Heart left ventricle (tissue), 16 donors: ENCODE data around the gene ERC1. TPM values are rescaled to one million over a fixed set of nuclear protein-coding genes. Genes with fewer than 3 reads are reported as not detected.

Experiments
- ATAC-seq, 4 donors: fragments of 200-7000 bp; cut with Tn5 transposase; one replicate each; pipeline ENCODE4 v1.9.1; 2020 to 2022; ENCODE audit warnings: moderate library complexity in 4 of 4, mild to moderate bottlenecking in 3 of 4, moderate number of reproducible peaks in 1 of 4
- DNase-seq, 5 donors: peaks; one replicate each; pipeline ENCODE4 v3.0.0-alpha.2; 2020
- H3K27ac ChIP-seq, 12 donors: fragments of 200-600 bp; sonication (generic) in 4 of 12; one replicate each; pipeline versions ENCODE4 v1.5.0 to v1.8.0; 2016 to 2022; ENCODE audit warnings: mild to moderate bottlenecking in 2 of 12
- H3K27me3 ChIP-seq, 9 donors: fragments of 200-600 bp; sonication (generic) in 2 of 9; one replicate each; pipeline versions ENCODE4 v1.5.1 to v1.8.0; 2016 to 2022; ENCODE audit warnings: mild to moderate bottlenecking in 3 of 9
- H3K36me3 ChIP-seq, 9 donors: fragments of 200-600 bp; sonication (generic) in 2 of 9; one replicate each; pipeline versions ENCODE4 v1.5.0 to v1.8.0; 2018 to 2022; ENCODE audit warnings: mild to moderate bottlenecking in 2 of 9
- H3K4me1 ChIP-seq, 12 donors: fragments of 200-600 bp; sonication (generic) in 4 of 12; one replicate each; pipeline versions ENCODE4 v1.5.0 to v1.8.0; 2016 to 2022; ENCODE audit warnings: mild to moderate bottlenecking in 3 of 12
- H3K4me3 ChIP-seq, 12 donors: fragments of 200-600 bp; sonication (generic) in 4 of 12; one replicate each; pipeline versions ENCODE4 v1.5.0 to v1.8.0; 2017 to 2022; ENCODE audit warnings: mild to moderate bottlenecking in 9 of 12, moderate library complexity in 4 of 12
- H3K9me3 ChIP-seq, 12 donors: fragments of 200-600 bp; sonication (generic) in 4 of 12; one replicate each; pipeline versions ENCODE4 v1.5.0 to v1.8.0; 2016 to 2022; ENCODE audit warnings: mild to moderate bottlenecking in 1 of 12
- CTCF ChIP-seq, 12 donors: fragments of 200-600 bp; sonication (generic) in 4 of 12; IDR thresholded peaks; one replicate each; pipeline versions ENCODE4 v1.5.0 to v1.8.0; 2018 to 2022; ENCODE audit warnings: antibody characterized with exemption in 12 of 12, mild to moderate bottlenecking in 5 of 12
- POLR2A ChIP-seq, 2 donors: fragments of 450-650 bp; IDR thresholded peaks; one replicate each; pipeline ENCODE4 v1.6.1; 2017; ENCODE audit warnings: antibody characterized with exemption in 2 of 2, mild to moderate bottlenecking in 2 of 2, moderate library complexity in 2 of 2
- WGBS, 4 donors: extraction: QIAGEN DNeasy Blood & Tissue Kit in 2 of 4; methylation state at CpG; one replicate each; pipeline versions ENCODE4 v1.1.5 to v1.1.7; 2013 to 2018; 5-methylcytosine and 5-hydroxymethylcytosine counted together
- intact Hi-C, 10 donors: fragments of 100-400 bp; cut with DNase I; formaldehyde crosslinking; loops; one replicate each; pipeline versions ENCODE4 v1.11.1 to v1.14.2; 2022
- polyA plus RNA-seq, 2 donors: library from polyadenylated mRNA; stranded (reverse); fragments of 200-250 nt; gene quantifications; one replicate each; pipeline ENCODE4 v1.2.3, GENCODE V29; 2013
- total RNA-seq, 9 donors: library from RNA; depleted of rRNA in 2 of 9; stranded (reverse); fragments of >200 nt in 2 of 9; fragmentation: NEBNext Ultra II Directional in 3 of 9; extraction: Animal tissue kit (Norgen Biotek cat#: 25700) in 3 of 9; gene quantifications; one replicate each; pipeline versions ENCODE4 v1.1.0 to v1.2.4, GENCODE V29; 2016 to 2023
- donor health status: ischemic (EF 13 %, LVEDD 7.1; RV severe dilation, severe dysfunction).
- donor health status: healthy with polysubstance abuse.
- donor health status: DM: no; HTN: yes; CAD: no.
- donor health status: DM: no; HTN: no; CAD: no.
- donor health status: ischemic (EF 25% LVEDD 6.9; RV normal size, moderate dysfunction).
- donor health status: ischemic (EF 25% LVEDD 5.7; RV mildly dilated, moderate dysfunction).
- donor health status: healthy.
- donor health status: DM: yes; HTN: yes; CAD: no.
- donor health status: ischemic (EF 35%, LVEDD 5.7; RV mildly dilated, moderate dysfunction).
- donor health status: nonischemic (EF 11% LVEDD 7.7; RV severe dilation, severe dysfunction).
- donor health status: DM: yes; HTN: yes; CAD: no.
- donor health status: PGD.
- donor health status: ischemic (EF 29% LVEDD 5.4; RV normal size, mild dysfunction).
- donor health status: nonischemic (EF 23%, LVEDD 6.1; RV moderate dilation, normal function).

The ERC1 gene
- total and polyA plus RNA-seq, 11 donors = 13.5 to 84.0 (median 47.9) TPM

- Histone ChIP-seq H3K27me3 (no peaks in the 10 kb centered on the region), H3K36me3 (peaks cover 0 to 16% (median 4%) of the 10 kb centered on the region in 9 donors), H3K27ac (no peak overlapping the region), H3K9me3 (no peaks in the 10 kb centered on the region), H3K4me3 (no peak overlapping the region), H3K4me1 (peaks cover 0 to 34% (median 9%) of the 10 kb centered on the region in 12 donors)
- intact Hi-C loops = no loop called here
- TF ChIP-seq POLR2A (IDR thresholded peaks at IDR 0.05) (no peak), CTCF (IDR thresholded peaks at IDR 0.05) (no peak)
- ATAC-seq (no peak), DNase-seq (no peak)
- 90 to 93% (median 91%) methylated on average over 3 of the region's 3 CpGs for WGBS, 4 donors
These were observed 29.4 kb downstream of the ERC1 start for GRCh38 chr12:1020389-1020788.

DNA sequence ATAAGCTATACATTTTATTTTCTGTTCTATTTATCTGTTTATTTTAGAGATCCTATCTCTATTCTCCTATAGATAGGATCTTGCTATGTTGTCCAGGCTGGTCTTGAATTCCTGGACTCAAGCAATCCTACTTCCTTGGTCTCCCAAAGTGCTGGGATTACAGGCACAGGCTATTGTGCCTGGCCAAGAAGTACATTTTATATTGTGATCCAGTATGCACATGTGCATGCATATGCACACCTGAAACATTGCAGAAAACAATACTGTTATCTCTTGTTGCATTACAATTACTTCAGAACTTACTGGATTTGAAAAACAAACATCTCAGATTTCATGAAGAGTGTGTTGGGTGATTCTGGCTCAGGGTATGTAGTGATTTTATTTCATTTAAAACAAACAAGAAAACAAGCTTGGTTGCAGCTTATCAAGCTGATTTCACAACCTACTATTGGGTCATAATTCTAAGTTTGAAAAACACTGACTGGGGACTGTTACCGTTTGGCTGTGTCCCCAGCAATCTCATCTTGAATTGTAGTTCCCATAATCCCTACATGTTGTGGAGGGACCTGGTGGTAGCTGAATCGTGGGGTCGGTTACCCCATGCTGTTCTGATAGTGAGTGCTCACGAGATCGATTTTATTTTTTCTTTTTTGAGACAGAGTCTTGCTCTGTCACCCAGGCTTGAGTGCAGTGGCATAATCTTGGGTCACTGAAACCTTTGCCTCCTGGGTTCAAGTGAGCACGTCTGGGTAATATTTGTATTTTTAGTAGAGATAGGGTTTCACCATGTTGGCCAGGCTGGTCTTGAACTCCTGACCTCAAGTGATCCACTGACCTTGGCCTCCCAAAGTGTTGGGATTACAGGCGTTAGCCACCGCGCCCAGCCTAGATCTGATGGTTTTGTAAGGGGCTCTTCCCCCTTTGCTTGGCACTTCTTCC, 31.3 kb downstream of the ERC1 start:
- Histone ChIP-seq H3K27me3 (no peaks in the 10 kb centered on the region), H3K4me3 (no peak overlapping the region), H3K36me3 (peaks cover 0 to 16% (median 4%) of the 10 kb centered on the region in 9 donors), H3K4me1 (peaks cover 0 to 25% (median 7%) of the 10 kb centered on the region in 12 donors), H3K27ac (no peak overlapping the region), H3K9me3 (no peaks in the 10 kb centered on the region)
- intact Hi-C loops = no loop called here
- ATAC-seq (no peak), DNase-seq (no peak)
- WGBS, 4 donors = 93 to 97% (median 94%) methylated on average over 9 of the region's 9 CpGs
- TF ChIP-seq CTCF (IDR thresholded peaks at IDR 0.05) = no peak
- no peak for TF ChIP-seq POLR2A (IDR thresholded peaks at IDR 0.05)

- DNase-seq = no peak
- Histone ChIP-seq H3K4me3 (no peak overlapping the region), H3K4me1 (no peaks in the 10 kb centered on the region), H3K36me3 (peaks cover 0 to 40% (median 18%) of the 10 kb centered on the region in 9 donors), H3K27ac (no peak overlapping the region), H3K9me3 (no peaks in the 10 kb centered on the region), H3K27me3 (no peaks in the 10 kb centered on the region)
- 93 to 96% (median 95%) methylated on average over 3 of the region's 3 CpGs for WGBS, 4 donors
- no peak for ATAC-seq
- no peak for TF ChIP-seq POLR2A (IDR thresholded peaks at IDR 0.05)
- no peak for TF ChIP-seq CTCF (IDR thresholded peaks at IDR 0.05)
- intact Hi-C loops = no loop called here
These were observed 39.8 kb downstream of the ERC1 start for GRCh38 chr12:1030779-1031178.

- Histone ChIP-seq H3K9me3 (no peaks in the 10 kb centered on the region), H3K4me3 (no peak overlapping the region), H3K27ac (no peak overlapping the region), H3K4me1 (no peaks in the 10 kb centered on the region), H3K36me3 (peaks cover 0 to 26% (median 7%) of the 10 kb centered on the region in 9 donors), H3K27me3 (no peaks in the 10 kb centered on the region)
- intact Hi-C loops = no loop called here
- no peak for ATAC-seq
- TF ChIP-seq POLR2A (IDR thresholded peaks at IDR 0.05) (no peak), CTCF (IDR thresholded peaks at IDR 0.05) (no peak)
- 94 to 97% (median 97%) methylated on average over 3 of the region's 3 CpGs for WGBS, 4 donors
- DNase-seq = no peak
These were observed 43.2 kb downstream of the ERC1 start for GRCh38 chr12:1034243-1034642.
